GM10266 (cell line): ENCODE data around the gene MCRS1.

Source experiments
- DNase-seq: peaks from one replicate; pipeline ENCODE4 v3.0.0; 2012; ENCODE audit errors: extremely low spot score
- CTCF ChIP-seq: IDR thresholded peaks from 2 replicates; pipeline ENCODE4 v1.5.1; 2012; ENCODE audit warnings: mild to moderate bottlenecking, low read depth; ENCODE audit not compliant: control insufficient read depth, insufficient read depth; ENCODE audit errors: missing control alignments

Gene MCRS1

GRCh38 chr12:49604856-49605255, 36.9 kb upstream of the MCRS1 start:
- no peak for TF ChIP-seq CTCF
- no peak for DNase-seq

- no peak for TF ChIP-seq CTCF
- no peak for DNase-seq
Measured at GRCh38 chr12:49603721-49604120, 35.8 kb upstream of the MCRS1 start.

- TF ChIP-seq CTCF: no peak
- no peak for DNase-seq
Measured at GRCh38 chr12:49599961-49600360, 32.0 kb upstream of the MCRS1 start.

- TF ChIP-seq CTCF: no peak
- DNase-seq: no peak
Measured at GRCh38 chr12:49598527-49598926, 30.6 kb upstream of the MCRS1 start.

GRCh38 chr12:49588721-49589516, 21.0 kb upstream of the MCRS1 start:
- no peak for DNase-seq
- TF ChIP-seq CTCF: no peak

GRCh38 chr12:49588281-49588680, 20.3 kb upstream of the MCRS1 start:
- TF ChIP-seq CTCF: no peak
- DNase-seq: no peak

- TF ChIP-seq CTCF: no peak
- no peak for DNase-seq
Measured at GRCh38 chr12:49587174-49587908, 19.4 kb upstream of the MCRS1 start.
